Caco-2 (cell line): Measurements from ENCODE around the gene SLC27A5. TPM values are rescaled to one million over a fixed set of nuclear protein-coding genes. Genes with fewer than 3 reads are reported as not detected.

Experiments used
- BruUV-seq: library from RNA; stranded (reverse); fragments of 400-500 nt; replicated peaks from 2 replicates; lab custom pipeline; 2021; lab: Mats Ljungman, UMichigan
- CTCF ChIA-PET: fragments of 300-600 bp; sonication (Branson Sonifier 250); formaldehyde crosslinking; loops from one replicate; lab custom pipeline; 2022; ENCODE audit warnings: antibody characterized with exemption; lab: Charles Lee
- POLR2A ChIA-PET: fragments of 300-600 bp; sonication (Branson Sonifier 250); formaldehyde crosslinking; loops from one replicate; lab custom pipeline; 2022; ENCODE audit warnings: antibody characterized with exemption; lab: Charles Lee
- DNase-seq, 2 experiments: peaks; one replicate each; pipeline versions ENCODE4 v3.0.0 to v3.0.0-alpha.2; 2020 to 2022
- H3K27me3 ChIP-seq: replicated peaks from 2 replicates; pipeline ENCODE4 v1.6.0; 2011; ENCODE audit warnings: low read length; ENCODE audit not compliant: control insufficient read depth, insufficient read depth
- H3K36me3 ChIP-seq: 2 replicates; pipeline ENCODE4 v1.5.1; 2011; ENCODE audit warnings: low read length; ENCODE audit not compliant: control insufficient read depth, insufficient read depth
- H3K4me1 ChIP-seq: fragments of 250-450 bp; sonication (Bioruptor Pico); 2 replicates; pipeline ENCODE4 v1.5.1; 2020; ENCODE audit warnings: mild to moderate bottlenecking
- H3K4me3 ChIP-seq: 2 replicates; pipeline ENCODE4 v1.5.1; 2011; ENCODE audit warnings: low read depth, mild to moderate bottlenecking, control low read depth, low read length
- H3K9me3 ChIP-seq: fragments of 250-450 bp; sonication (Bioruptor Pico); 2 replicates; pipeline ENCODE4 v1.5.1; 2020; ENCODE audit warnings: mild to moderate bottlenecking, moderate library complexity
- H3K27ac Mint-ChIP-seq: one replicate; pipeline ENCODE4 v1.8.0; 2022; ENCODE audit warnings: mixed read lengths; ENCODE audit not compliant: unreplicated experiment
- H3K27me3 Mint-ChIP-seq: one replicate; pipeline ENCODE4 v1.8.0; 2022; ENCODE audit warnings: mixed read lengths; ENCODE audit not compliant: insufficient read depth, unreplicated experiment
- H3K36me3 Mint-ChIP-seq: one replicate; pipeline ENCODE4 v1.8.0; 2022; ENCODE audit warnings: mild to moderate bottlenecking, mixed read lengths; ENCODE audit not compliant: insufficient read depth, unreplicated experiment
- H3K4me1 Mint-ChIP-seq: one replicate; pipeline ENCODE4 v1.8.0; 2022; ENCODE audit warnings: low read depth, mixed read lengths; ENCODE audit not compliant: unreplicated experiment
- H3K4me3 Mint-ChIP-seq: one replicate; pipeline ENCODE4 v1.8.0; 2022; ENCODE audit warnings: mild to moderate bottlenecking, moderate library complexity, mixed read lengths; ENCODE audit not compliant: unreplicated experiment
- H3K9me3 Mint-ChIP-seq: one replicate; pipeline ENCODE4 v1.8.0; 2022; ENCODE audit warnings: mixed read lengths; ENCODE audit not compliant: unreplicated experiment
- CTCF ChIP-seq, 2 experiments: fragments of 200-600 bp in 1 of 2; IDR thresholded peaks; 1 replicate in 1 of 2; 2 replicates in 1 of 2; pipeline versions ENCODE4 v1.5.1 to v1.8.0; 2011 to 2022; ENCODE audit warnings: antibody characterized with exemption in 1 of 2, control low read depth in 1 of 2, inconsistent platforms in 1 of 2, low read depth in 1 of 2, low read length in 1 of 2, mild to moderate bottlenecking in 1 of 2, moderate library complexity in 1 of 2; ENCODE audit not compliant: insufficient read depth in 1 of 2, severe bottlenecking in 1 of 2, unreplicated experiment in 1 of 2
- intact Hi-C: fragments of 100-400 bp; cut with micrococcal nuclease; formaldehyde crosslinking; loops from one replicate; pipeline ENCODE4 v1.10.0; 2022; ENCODE audit not compliant: unreplicated experiment
- total RNA-seq: library from RNA; stranded (reverse); gene quantifications from 2 replicates; pipeline ENCODE4 v1.2.3, GENCODE V29; 2022

The SLC27A5 gene
- total RNA-seq, 1 experiment from 2014 or later: 10.3 TPM

GRCh38 chr19:58549664-58550361 is 38.0 kb upstream of the SLC27A5 start:
- Histone ChIP-seq H3K4me3 (no peak overlapping the region), H3K9me3 (no peaks in the 10 kb centered on the region), H3K36me3 (peaks cover 23% of the 10 kb centered on the region), H3K4me1 (peaks cover 16% of the 10 kb centered on the region), H3K27me3 (no peaks in the 10 kb centered on the region)
- H3K4me3 Mint-ChIP-seq: no peak overlapping the region
- H3K27me3 Mint-ChIP-seq: no peaks in the 10 kb centered on the region
- no peaks in the 10 kb centered on the region for H3K9me3 Mint-ChIP-seq
- BruUV-seq: no TSS peak
- H3K4me1 Mint-ChIP-seq: peaks cover 36% of the 10 kb centered on the region
- ChIA-PET POLR2A (no interaction called here), CTCF (no interaction called here)
- H3K36me3 Mint-ChIP-seq: peaks cover 98% of the 10 kb centered on the region
- intact Hi-C loops: no loop called here
- DNase-seq: no peak
- no peak for TF ChIP-seq CTCF (IDR thresholded peaks at IDR 0.05; ENCODE audit: insufficient read depth in 1 of 2, low read depth in 1 of 2, low read length in 1 of 2, severe bottlenecking in 1 of 2, unreplicated experiment in 1 of 2)
- no peak overlapping the region for H3K27ac Mint-ChIP-seq

- Histone ChIP-seq H3K36me3 (peaks cover 23% of the 10 kb centered on the region), H3K4me1 (peaks cover 16% of the 10 kb centered on the region), H3K27me3 (no peaks in the 10 kb centered on the region), H3K4me3 (no peak overlapping the region), H3K9me3 (no peaks in the 10 kb centered on the region)
- H3K9me3 Mint-ChIP-seq: no peaks in the 10 kb centered on the region
- H3K36me3 Mint-ChIP-seq: peaks cover 97% of the 10 kb centered on the region
- CTCF ChIA-PET: no interaction called here
- H3K27me3 Mint-ChIP-seq: no peaks in the 10 kb centered on the region
- H3K4me3 Mint-ChIP-seq: no peak overlapping the region
- no peak overlapping the region for H3K27ac Mint-ChIP-seq
- BruUV-seq: no TSS peak
- TF ChIP-seq CTCF (IDR thresholded peaks at IDR 0.05; ENCODE audit: insufficient read depth in 1 of 2, low read depth in 1 of 2, low read length in 1 of 2, severe bottlenecking in 1 of 2, unreplicated experiment in 1 of 2): no peak
- intact Hi-C loops: no loop called here
- peaks cover 28% of the 10 kb centered on the region for H3K4me1 Mint-ChIP-seq
- POLR2A ChIA-PET: no interaction called here
- DNase-seq: no peak
These were observed 37.3 kb upstream of the SLC27A5 start for GRCh38 chr19:58548859-58549663.

- H3K4me1 Mint-ChIP-seq: peaks cover 17% of the 10 kb centered on the region
- BruUV-seq: no TSS peak
- no peaks in the 10 kb centered on the region for H3K27me3 ChIP-seq
- H3K4me1 ChIP-seq: peaks cover 11% of the 10 kb centered on the region
- no peak for TF ChIP-seq CTCF (IDR thresholded peaks at IDR 0.05; ENCODE audit: insufficient read depth in 1 of 2, low read depth in 1 of 2, low read length in 1 of 2, severe bottlenecking in 1 of 2, unreplicated experiment in 1 of 2)
- H3K27ac Mint-ChIP-seq: no peak overlapping the region
- POLR2A ChIA-PET: no interaction called here
- no peaks in the 10 kb centered on the region for H3K9me3 Mint-ChIP-seq
- intact Hi-C loops: no loop called here
- peaks cover 89% of the 10 kb centered on the region for H3K36me3 Mint-ChIP-seq
- H3K27me3 Mint-ChIP-seq: peaks cover 6% of the 10 kb centered on the region
- CTCF ChIA-PET: no interaction called here
- no peaks in the 10 kb centered on the region for H3K9me3 ChIP-seq
- peaks cover 23% of the 10 kb centered on the region for H3K36me3 ChIP-seq
- H3K4me3 ChIP-seq: no peak overlapping the region
- H3K4me3 Mint-ChIP-seq: no peak overlapping the region
- no peak for DNase-seq
These were observed 35.8 kb upstream of the SLC27A5 start for GRCh38 chr19:58547323-58548312.
